HEK293 (cell line): ENCODE measurements around the gene ETV6.

ENCODE experiments used
- CTCF ChIA-PET: fragments of 350-600 bp; formaldehyde crosslinking; extraction: SDS; loops from one replicate; lab custom pipeline; 2021; ENCODE audit warnings: antibody characterized with exemption; lab: Yijun Ruan, JAX
- POLR2A ChIA-PET: fragments of 300-600 bp; formaldehyde crosslinking; extraction: SDS; loops from one replicate; lab custom pipeline; 2020; ENCODE audit warnings: antibody characterized with exemption, inconsistent platforms; lab: Yijun Ruan, JAX
- H3K27ac ChIP-seq: fragments of 200-500 bp; sonication (Bioruptor generic); 2 replicates; pipeline ENCODE4 v1.5.1; 2014; ENCODE audit warnings: low read depth, low read length, control low read depth, inconsistent platforms; ENCODE audit errors: extremely low read depth
- H3K36me3 ChIP-seq, 2 experiments: fragments of 200-500 bp in 1 of 2; sonication (Bioruptor generic) in 1 of 2; 1 replicate in 1 of 2; 2 replicates in 1 of 2; pipeline ENCODE4 v1.5.1; 2014 to 2017; ENCODE audit warnings: inconsistent platforms in 2 of 2, low read length in 2 of 2; ENCODE audit not compliant: control insufficient read depth in 2 of 2, insufficient read depth in 1 of 2
- H3K4me1 ChIP-seq: fragments of 200-500 bp; sonication (Bioruptor generic); 2 replicates; pipeline ENCODE4 v1.5.1; 2014; ENCODE audit warnings: mild to moderate bottlenecking, low read length, inconsistent platforms; ENCODE audit not compliant: control insufficient read depth, insufficient read depth
- H3K4me3 ChIP-seq: 2 replicates; pipeline ENCODE4 v1.5.1; 2011; ENCODE audit warnings: low read depth, mild to moderate bottlenecking, control low read depth, low read length, moderate library complexity
- H3K9me3 ChIP-seq: fragments of 200-500 bp; sonication (Bioruptor generic); 2 replicates; pipeline ENCODE4 v1.5.1; 2014; ENCODE audit warnings: low read depth, low read length, inconsistent platforms; ENCODE audit not compliant: control insufficient read depth, insufficient read depth
- GFI1B ChIP-seq: fragments of 450-650 bp; formaldehyde crosslinking; IDR thresholded peaks from 2 replicates; pipeline ENCODE4 v1.5.1; 2016; ENCODE audit warnings: missing biosample characterization, missing genetic modification characterization
- GLIS2 ChIP-seq: fragments of 450-650 bp; formaldehyde crosslinking; IDR thresholded peaks from 2 replicates; pipeline ENCODE4 v1.5.1; 2016; ENCODE audit warnings: missing biosample characterization, missing genetic modification characterization
- KLF17 ChIP-seq: fragments of 450-650 bp; formaldehyde crosslinking; IDR thresholded peaks from 2 replicates; pipeline ENCODE4 v1.5.1; 2016; ENCODE audit warnings: missing biosample characterization, missing genetic modification characterization
- MEIS1 ChIP-seq: sonication (generic); formaldehyde crosslinking; IDR thresholded peaks from 2 replicates; pipeline ENCODE4 v1.8.1; 2022; ENCODE audit warnings: missing genetic modification reagents, mild to moderate bottlenecking, borderline replicate concordance
- PATZ1 ChIP-seq: fragments of 450-650 bp; formaldehyde crosslinking; IDR thresholded peaks from 2 replicates; pipeline ENCODE4 v1.5.1; 2016; ENCODE audit warnings: missing biosample characterization, missing genetic modification characterization
- SP2 ChIP-seq: fragments of 450-650 bp; formaldehyde crosslinking; IDR thresholded peaks from 2 replicates; pipeline ENCODE4 v1.5.1; 2016; ENCODE audit warnings: missing biosample characterization, missing genetic modification characterization
- ZFP37 ChIP-seq: fragments of 450-650 bp; formaldehyde crosslinking; IDR thresholded peaks from 2 replicates; pipeline ENCODE4 v1.5.1; 2016; ENCODE audit warnings: missing biosample characterization, missing genetic modification characterization
- ZFP69B ChIP-seq: fragments of 450-650 bp; formaldehyde crosslinking; IDR thresholded peaks from 2 replicates; pipeline ENCODE4 v1.5.1; 2016; ENCODE audit warnings: missing biosample characterization, missing genetic modification characterization
- ZNF132 ChIP-seq: fragments of 450-650 bp; formaldehyde crosslinking; IDR thresholded peaks from 2 replicates; pipeline ENCODE4 v1.5.1; 2017; ENCODE audit warnings: missing biosample characterization, missing genetic modification characterization, borderline replicate concordance
- ZNF148 ChIP-seq: fragments of 450-650 bp; formaldehyde crosslinking; IDR thresholded peaks from 2 replicates; pipeline ENCODE4 v1.5.0; 2017; ENCODE audit warnings: missing biosample characterization, missing genetic modification characterization, borderline replicate concordance
- ZNF274 ChIP-seq, 2 experiments: fragments of 200-500 bp in 1 of 2; fragments of 450-650 bp in 1 of 2; sonication (Bioruptor generic) in 1 of 2; formaldehyde crosslinking in 1 of 2; IDR thresholded peaks; 2 replicates each; pipeline versions ENCODE4 v1.5.1 to v1.6.1; 2014 to 2016; ENCODE audit warnings: borderline replicate concordance in 1 of 2, inconsistent platforms in 1 of 2, low read length in 1 of 2, missing biosample characterization in 1 of 2, missing genetic modification characterization in 1 of 2
- ZNF341 ChIP-seq: fragments of 450-650 bp; formaldehyde crosslinking; IDR thresholded peaks from 2 replicates; pipeline ENCODE4; 2016; ENCODE audit warnings: low read depth, missing biosample characterization, missing genetic modification characterization
- ZNF394 ChIP-seq: fragments of 450-650 bp; formaldehyde crosslinking; IDR thresholded peaks from 2 replicates; pipeline ENCODE4 v1.5.1; 2016; ENCODE audit warnings: missing biosample characterization, missing genetic modification characterization, mild to moderate bottlenecking, moderate library complexity, borderline replicate concordance
- ZNF473 ChIP-seq: fragments of 450-650 bp; formaldehyde crosslinking; IDR thresholded peaks from 2 replicates; pipeline ENCODE4 v1.5.1; 2017; ENCODE audit warnings: missing biosample characterization, missing genetic modification characterization
- ZNF48 ChIP-seq: fragments of 450-650 bp; formaldehyde crosslinking; IDR thresholded peaks from 2 replicates; pipeline ENCODE4 v1.5.1; 2016; ENCODE audit warnings: missing biosample characterization, missing genetic modification characterization
- ZNF626 ChIP-seq: fragments of 450-650 bp; sonication (Bioruptor Pico); formaldehyde crosslinking; IDR thresholded peaks from 2 replicates; pipeline ENCODE4 v1.5.1; 2018; ENCODE audit warnings: missing biosample characterization, missing genetic modification characterization, inconsistent platforms
- ZNF629 ChIP-seq: fragments of 450-650 bp; formaldehyde crosslinking; IDR thresholded peaks from 2 replicates; pipeline ENCODE4 v1.5.1; 2017; ENCODE audit warnings: missing biosample characterization, missing genetic modification characterization
- ZNF677 ChIP-seq: fragments of 450-650 bp; IDR thresholded peaks from 2 replicates; pipeline ENCODE4 v1.5.0; 2018; ENCODE audit warnings: missing biosample characterization, mild to moderate bottlenecking, missing genetic modification characterization, moderate library complexity
- ZNF701 ChIP-seq: fragments of 450-650 bp; formaldehyde crosslinking; IDR thresholded peaks from 2 replicates; pipeline ENCODE4 v1.5.1; 2016; ENCODE audit warnings: missing biosample characterization, missing genetic modification characterization
- ZNF76 ChIP-seq: fragments of 450-650 bp; formaldehyde crosslinking; IDR thresholded peaks from 2 replicates; pipeline ENCODE4; 2016; ENCODE audit warnings: low read depth, missing biosample characterization, missing genetic modification characterization, borderline replicate concordance
- ZNF843 ChIP-seq: fragments of 450-650 bp; formaldehyde crosslinking; IDR thresholded peaks from 2 replicates; pipeline ENCODE4 v1.5.1; 2016; ENCODE audit warnings: missing biosample characterization, missing genetic modification characterization
- ZXDB ChIP-seq: fragments of 450-650 bp; formaldehyde crosslinking; IDR thresholded peaks from 2 replicates; pipeline ENCODE4 v1.5.1; 2016; ENCODE audit warnings: missing biosample characterization, missing genetic modification characterization
- TF ChIP-seq, protein P1 (sequence below): fragments of 450-650 bp; formaldehyde crosslinking; IDR thresholded peaks from 2 replicates; pipeline ENCODE4 v1.5.1; 2016; ENCODE audit warnings: missing biosample characterization, missing genetic modification characterization, low read depth
- TF ChIP-seq, protein P2 (sequence below): sonication (generic); formaldehyde crosslinking; IDR thresholded peaks from 2 replicates; pipeline ENCODE4 v1.8.1; 2022; ENCODE audit warnings: mild to moderate bottlenecking, moderate library complexity, missing genetic modification reagents
- TF ChIP-seq, protein P3 (sequence below): fragments of 450-650 bp; formaldehyde crosslinking; IDR thresholded peaks from 2 replicates; pipeline ENCODE4 v1.5.1; 2017; ENCODE audit warnings: missing biosample characterization, missing genetic modification characterization

The ETV6 gene

DNA sequence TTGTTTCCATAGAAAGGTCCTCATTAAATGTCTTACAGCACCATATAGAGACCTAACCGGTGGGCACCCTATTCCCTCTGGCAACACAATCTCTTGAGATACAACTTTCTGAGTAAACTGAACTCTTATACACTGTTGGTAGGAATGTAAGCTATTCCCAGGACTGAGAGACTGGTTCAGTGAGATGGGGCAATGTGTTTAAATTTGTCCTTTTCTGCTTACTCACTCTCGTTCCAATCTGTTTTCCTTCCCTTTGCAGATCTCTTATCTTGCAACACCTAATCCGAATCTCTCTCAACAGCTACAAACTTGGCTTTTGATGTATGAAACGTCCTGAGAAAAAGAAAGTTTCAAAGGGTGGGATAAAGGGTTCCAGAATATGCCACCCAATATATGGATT lies 26.1 kb upstream of the ETV6 start:
- TF ChIP-seq PATZ1 (tag by site-specific recombination) (no peak), KLF17 (no peak), ZNF473 (tag by site-specific recombination) (no peak), ZNF132 (no peak), ZNF701 (tag by site-specific recombination) (no peak), MEIS1 (CRISPR knock-in tag) (no peak), ZFP69B (no peak), ZNF341 (no peak), GFI1B (no peak), SP2 (tag by site-specific recombination) (no peak), ZNF394 (tag by site-specific recombination) (no peak), ZNF274 (IDR thresholded peaks at IDR 0.05; ENCODE audit: low read length) (no peak), ZNF274 (tag by site-specific recombination; IDR thresholded peaks at IDR 0.05; ENCODE audit: borderline replicate concordance) (no peak), GLIS2 (tag by site-specific recombination) (no peak), ZNF48 (tag by site-specific recombination) (no peak)
- TF ChIP-seq, protein P1, sequence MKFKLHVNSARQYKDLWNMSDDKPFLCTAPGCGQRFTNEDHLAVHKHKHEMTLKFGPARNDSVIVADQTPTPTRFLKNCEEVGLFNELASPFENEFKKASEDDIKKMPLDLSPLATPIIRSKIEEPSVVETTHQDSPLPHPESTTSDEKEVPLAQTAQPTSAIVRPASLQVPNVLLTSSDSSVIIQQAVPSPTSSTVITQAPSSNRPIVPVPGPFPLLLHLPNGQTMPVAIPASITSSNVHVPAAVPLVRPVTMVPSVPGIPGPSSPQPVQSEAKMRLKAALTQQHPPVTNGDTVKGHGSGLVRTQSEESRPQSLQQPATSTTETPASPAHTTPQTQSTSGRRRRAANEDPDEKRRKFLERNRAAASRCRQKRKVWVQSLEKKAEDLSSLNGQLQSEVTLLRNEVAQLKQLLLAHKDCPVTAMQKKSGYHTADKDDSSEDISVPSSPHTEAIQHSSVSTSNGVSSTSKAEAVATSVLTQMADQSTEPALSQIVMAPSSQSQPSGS = no peak
- TF ChIP-seq, protein P2, sequence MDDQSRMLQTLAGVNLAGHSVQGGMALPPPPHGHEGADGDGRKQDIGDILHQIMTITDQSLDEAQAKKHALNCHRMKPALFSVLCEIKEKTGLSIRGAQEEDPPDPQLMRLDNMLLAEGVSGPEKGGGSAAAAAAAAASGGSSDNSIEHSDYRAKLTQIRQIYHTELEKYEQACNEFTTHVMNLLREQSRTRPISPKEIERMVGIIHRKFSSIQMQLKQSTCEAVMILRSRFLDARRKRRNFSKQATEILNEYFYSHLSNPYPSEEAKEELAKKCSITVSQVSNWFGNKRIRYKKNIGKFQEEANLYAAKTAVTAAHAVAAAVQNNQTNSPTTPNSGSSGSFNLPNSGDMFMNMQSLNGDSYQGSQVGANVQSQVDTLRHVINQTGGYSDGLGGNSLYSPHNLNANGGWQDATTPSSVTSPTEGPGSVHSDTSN (CRISPR knock-in tag) = no peak
- TF ChIP-seq, protein P3, sequence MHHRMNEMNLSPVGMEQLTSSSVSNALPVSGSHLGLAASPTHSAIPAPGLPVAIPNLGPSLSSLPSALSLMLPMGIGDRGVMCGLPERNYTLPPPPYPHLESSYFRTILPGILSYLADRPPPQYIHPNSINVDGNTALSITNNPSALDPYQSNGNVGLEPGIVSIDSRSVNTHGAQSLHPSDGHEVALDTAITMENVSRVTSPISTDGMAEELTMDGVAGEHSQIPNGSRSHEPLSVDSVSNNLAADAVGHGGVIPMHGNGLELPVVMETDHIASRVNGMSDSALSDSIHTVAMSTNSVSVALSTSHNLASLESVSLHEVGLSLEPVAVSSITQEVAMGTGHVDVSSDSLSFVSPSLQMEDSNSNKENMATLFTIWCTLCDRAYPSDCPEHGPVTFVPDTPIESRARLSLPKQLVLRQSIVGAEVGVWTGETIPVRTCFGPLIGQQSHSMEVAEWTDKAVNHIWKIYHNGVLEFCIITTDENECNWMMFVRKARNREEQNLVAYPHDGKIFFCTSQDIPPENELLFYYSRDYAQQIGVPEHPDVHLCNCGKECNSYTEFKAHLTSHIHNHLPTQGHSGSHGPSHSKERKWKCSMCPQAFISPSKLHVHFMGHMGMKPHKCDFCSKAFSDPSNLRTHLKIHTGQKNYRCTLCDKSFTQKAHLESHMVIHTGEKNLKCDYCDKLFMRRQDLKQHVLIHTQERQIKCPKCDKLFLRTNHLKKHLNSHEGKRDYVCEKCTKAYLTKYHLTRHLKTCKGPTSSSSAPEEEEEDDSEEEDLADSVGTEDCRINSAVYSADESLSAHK (tag by site-specific recombination) = no peak
- TF ChIP-seq, all 188 proteins: peak for 0
- no peak overlapping the region for H3K4me3 ChIP-seq
- no peaks in the 10 kb centered on the region for H3K9me3 ChIP-seq
- ChIA-PET POLR2A (no interaction called here), CTCF (interaction anchor here (0.6 kb wide), 1 partner anchor 163 kb away, joined by 3 read pairs; no protein-coding TSS in a partner anchor)
- H3K27ac ChIP-seq = no peak overlapping the region
- H3K4me1 ChIP-seq = no peaks in the 10 kb centered on the region
- no peaks in the 10 kb centered on the region for H3K36me3 ChIP-seq

- no peak overlapping the region for H3K27ac ChIP-seq
- TF ChIP-seq ZFP37 (tag by site-specific recombination) = no peak
- TF ChIP-seq ZNF148 (tag by site-specific recombination) = no peak
- no peak for TF ChIP-seq ZNF843 (tag by site-specific recombination)
- TF ChIP-seq ZXDB (tag by site-specific recombination) = no peak
- no peak for TF ChIP-seq ZNF626 (tag by site-specific recombination)
- TF ChIP-seq ZNF629 (tag by site-specific recombination) = no peak
- TF ChIP-seq ZNF76 (tag by site-specific recombination) = no peak
- TF ChIP-seq ZNF677 (tag by site-specific recombination) = no peak
- TF ChIP-seq KLF17 = no peak
- no peaks in the 10 kb centered on the region for H3K9me3 ChIP-seq
- POLR2A ChIA-PET = no interaction called here
- H3K4me1 ChIP-seq = no peaks in the 10 kb centered on the region
- H3K36me3 ChIP-seq = no peaks in the 10 kb centered on the region
- CTCF ChIA-PET = no interaction called here
- H3K4me3 ChIP-seq = no peak overlapping the region
Measured at GRCh38 chr12:11624116-11624515, 25.4 kb upstream of the ETV6 start.
